K562 (cell line): ENCODE data around the gene HAP1. TPM values are rescaled to one million over a fixed set of nuclear protein-coding genes. Genes with fewer than 3 reads are reported as not detected.

Experiments
- ATF1 ChIP-seq, 2 experiments: fragments of 450-650 bp in 1 of 2; IDR thresholded peaks; 2 replicates each; pipeline ENCODE4 v1.6.1; 2016; ENCODE audit warnings: missing compliant biosample characterization in 1 of 2, missing genetic modification characterization in 1 of 2
- GABPB2 ChIP-seq: fragments of 250-450 bp; sonication (Bioruptor Pico); conservative IDR thresholded peaks from 2 replicates; pipeline ENCODE4 v1.5.1; 2021; ENCODE audit warnings: mild to moderate bottlenecking
- HINFP ChIP-seq: fragments of 450-650 bp; conservative IDR thresholded peaks from 2 replicates; pipeline ENCODE4 v1.6.1; 2016; ENCODE audit warnings: missing genetic modification characterization, low read depth, mild to moderate bottlenecking, control low read depth, missing compliant biosample characterization
- IRF2 ChIP-seq: sonication (generic); formaldehyde crosslinking; IDR thresholded peaks from 2 replicates; pipeline ENCODE4 v1.8.1; 2022; ENCODE audit warnings: mild to moderate bottlenecking, missing genetic modification reagents
- MBD2 ChIP-seq: sonication (generic); IDR thresholded peaks from 2 replicates; pipeline ENCODE4 v1.6.1; 2016; ENCODE audit warnings: low read depth, borderline replicate concordance
- PHF20 ChIP-seq: fragments of 450-650 bp; IDR thresholded peaks from 2 replicates; pipeline ENCODE4 v1.6.1; 2018; ENCODE audit not compliant: partially characterized antibody
- POLR2B ChIP-seq: fragments of 450-650 bp; IDR thresholded peaks from 2 replicates; pipeline ENCODE4 v1.6.1; 2018; ENCODE audit warnings: low read depth; ENCODE audit not compliant: partially characterized antibody
- PRDM10 ChIP-seq: fragments of 450-650 bp; IDR thresholded peaks from 2 replicates; pipeline ENCODE4 v1.6.1; 2018; ENCODE audit not compliant: partially characterized antibody
- TAF15 ChIP-seq: fragments of 200-400 bp; formaldehyde crosslinking; IDR thresholded peaks from 2 replicates; pipeline ENCODE4 v1.6.1; 2017; ENCODE audit warnings: mild to moderate bottlenecking, low read depth, low read length, moderate library complexity
- ZNF133 ChIP-seq: fragments of 250-450 bp; sonication (Bioruptor Pico); IDR thresholded peaks from 2 replicates; pipeline ENCODE4 v1.4.0; 2020; ENCODE audit warnings: mild to moderate bottlenecking
- ZNF431 ChIP-seq: sonication (generic); formaldehyde crosslinking; IDR thresholded peaks from 2 replicates; pipeline ENCODE4 v1.8.0; 2022; ENCODE audit warnings: mild to moderate bottlenecking, missing genetic modification reagents
- ZNF764 ChIP-seq: fragments of 250-450 bp; sonication (Bioruptor Pico); IDR thresholded peaks from 2 replicates; pipeline ENCODE4 v1.4.0; 2020; ENCODE audit warnings: low read depth, mild to moderate bottlenecking, moderate library complexity
- ZNF830 ChIP-seq: fragments of 250-450 bp; sonication (Bioruptor Pico); IDR thresholded peaks from 2 replicates; pipeline ENCODE4 v1.5.0; 2021; ENCODE audit warnings: mild to moderate bottlenecking
- polyA plus RNA-seq, 8 experiments: library from polyadenylated mRNA; depleted of rRNA in 4 of 8; stranded (reverse) in 5 of 8; unstranded in 3 of 8; fragments of >200 nt; fragmentation: Nextera tagmentation in 2 of 8; fragmentation: Illumina TruSeq in 1 of 8; extraction: Ambion mirVana in 2 of 8; extraction: Trizol in 1 of 8; gene quantifications; 2 replicates each; pipeline versions ENCODE4 v1.2.1 to v1.2.3, GENCODE V29; 2011 to 2014; ENCODE audit warnings: inconsistent platforms in 1 of 8, missing spikeins in 1 of 8
- total RNA-seq, 7 experiments: library from RNA; depleted of rRNA in 6 of 7; stranded (reverse); fragments of >200 nt in 6 of 7; fragmentation: Illumina TruSeq in 2 of 7; extraction: Trizol in 2 of 7; gene quantifications; 2 replicates each; pipeline versions ENCODE4 v1.2.1 to v1.2.3, GENCODE V29; 2011 to 2021; ENCODE audit warnings: low replicate concordance in 1 of 7
- TF ChIP-seq, protein P1 (sequence below), 2 experiments: fragments of 150-350 bp in 1 of 2; IDR thresholded peaks; 2 replicates each; pipeline ENCODE4 v1.6.1; 2012 to 2016; ENCODE audit warnings: low read depth in 2 of 2, low read length in 2 of 2, mild to moderate bottlenecking in 1 of 2, moderate library complexity in 1 of 2

The HAP1 gene
- total and polyA plus RNA-seq, 9 of the 15 experiments (the other 6 are each of a cell fraction or from before 2014, with no cell fraction given) = under 0.01 to 0.09 (median 0.04) TPM; not detected in 6

GRCh38 chr17:41738077-41738800 is 3.8 kb upstream of the HAP1 start (continued):
- TF ChIP-seq PRDM10 (no peak), POLR2B (no peak), PHF20 (peak; percentile 69), IRF2 (CRISPR knock-in tag) (no peak), TAF15 (no peak), MBD2 (no peak), ZNF764 (no peak), ATF1 (CRISPR knock-in tag; IDR thresholded peaks at IDR 0.05) (no peak), ATF1 (tag; IDR thresholded peaks at IDR 0.05) (0 out of 2 replicates have a peak, but pooled peaks have one; percentile 13), ZNF133 (CRISPR knock-in tag) (0 out of 2 replicates have a peak, but pooled peaks have one; percentile 62), HINFP (tag) (peak; percentile 75), ZNF431 (CRISPR knock-in tag) (no peak), ZNF830 (CRISPR knock-in tag) (no peak), GABPB2 (CRISPR knock-in tag) (no peak)
- TF ChIP-seq, protein P1, sequence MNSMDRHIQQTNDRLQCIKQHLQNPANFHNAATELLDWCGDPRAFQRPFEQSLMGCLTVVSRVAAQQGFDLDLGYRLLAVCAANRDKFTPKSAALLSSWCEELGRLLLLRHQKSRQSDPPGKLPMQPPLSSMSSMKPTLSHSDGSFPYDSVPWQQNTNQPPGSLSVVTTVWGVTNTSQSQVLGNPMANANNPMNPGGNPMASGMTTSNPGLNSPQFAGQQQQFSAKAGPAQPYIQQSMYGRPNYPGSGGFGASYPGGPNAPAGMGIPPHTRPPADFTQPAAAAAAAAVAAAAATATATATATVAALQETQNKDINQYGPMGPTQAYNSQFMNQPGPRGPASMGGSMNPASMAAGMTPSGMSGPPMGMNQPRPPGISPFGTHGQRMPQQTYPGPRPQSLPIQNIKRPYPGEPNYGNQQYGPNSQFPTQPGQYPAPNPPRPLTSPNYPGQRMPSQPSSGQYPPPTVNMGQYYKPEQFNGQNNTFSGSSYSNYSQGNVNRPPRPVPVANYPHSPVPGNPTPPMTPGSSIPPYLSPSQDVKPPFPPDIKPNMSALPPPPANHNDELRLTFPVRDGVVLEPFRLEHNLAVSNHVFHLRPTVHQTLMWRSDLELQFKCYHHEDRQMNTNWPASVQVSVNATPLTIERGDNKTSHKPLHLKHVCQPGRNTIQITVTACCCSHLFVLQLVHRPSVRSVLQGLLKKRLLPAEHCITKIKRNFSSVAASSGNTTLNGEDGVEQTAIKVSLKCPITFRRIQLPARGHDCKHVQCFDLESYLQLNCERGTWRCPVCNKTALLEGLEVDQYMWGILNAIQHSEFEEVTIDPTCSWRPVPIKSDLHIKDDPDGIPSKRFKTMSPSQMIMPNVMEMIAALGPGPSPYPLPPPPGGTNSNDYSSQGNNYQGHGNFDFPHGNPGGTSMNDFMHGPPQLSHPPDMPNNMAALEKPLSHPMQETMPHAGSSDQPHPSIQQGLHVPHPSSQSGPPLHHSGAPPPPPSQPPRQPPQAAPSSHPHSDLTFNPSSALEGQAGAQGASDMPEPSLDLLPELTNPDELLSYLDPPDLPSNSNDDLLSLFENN (IDR thresholded peaks at IDR 0.05; ENCODE audit: low read depth in 2 of 2, low read length in 2 of 2) = no peak
